AG04449 (cell line): ENCODE measurements around the gene MEX3A.
A peak's percentile ranks its signal among the peaks of the same experiment; 100 is the strongest.

Experiments used
- CTCF ChIA-PET: fragments of 350-600 bp; formaldehyde crosslinking; extraction: SDS; loops from one replicate; lab custom pipeline; 2021; ENCODE audit warnings: antibody characterized with exemption; lab: Yijun Ruan, JAX
- POLR2A ChIA-PET: fragments of 400-600, 350-600 bp; formaldehyde crosslinking; extraction: SDS; loops from one replicate; lab custom pipeline; 2020; ENCODE audit warnings: antibody characterized with exemption, inconsistent platforms; lab: Yijun Ruan, JAX
- DNase-seq: peaks from one replicate; pipeline ENCODE4 v3.0.0-alpha.2; 2010; ENCODE audit warnings: low read depth, low spot score
- H3K4me3 ChIP-seq: 2 replicates; pipeline ENCODE4 v1.5.1; 2011; ENCODE audit warnings: low read depth, mild to moderate bottlenecking, control low read depth, low read length
- CTCF ChIP-seq: IDR thresholded peaks from one replicate; pipeline ENCODE4 v1.5.1; 2011; ENCODE audit warnings: mild to moderate bottlenecking, moderate library complexity, low read length, control low read depth, inconsistent platforms; ENCODE audit not compliant: insufficient read depth; ENCODE audit errors: missing control alignments

The MEX3A gene

GRCh38 chr1:156114919-156115513 lies 32.8 kb upstream of the MEX3A start:
- CTCF ChIA-PET: interaction anchor here (0.8 to 46.3 kb wide), 5 partner anchors 9 to 165 kb away, joined by 3 to 1837 read pairs (median 8); partner anchors contain the start of gene MEX3A
- POLR2A ChIA-PET: interaction anchor here (1.2 to 9.7 kb wide), 5 partner anchors 9 to 18 kb away, joined by 5 to 216 read pairs (median 31); no protein-coding TSS in a partner anchor
- no peak for TF ChIP-seq CTCF
- no peak for DNase-seq
- H3K4me3 ChIP-seq: peak overlapping the region; percentile 100

- no peak for TF ChIP-seq CTCF
- ChIA-PET CTCF (interaction anchor here (0.5 to 46.3 kb wide), 5 partner anchors 9 to 60 kb away, joined by 3 to 1837 read pairs (median 8); partner anchors contain the start of gene MEX3A), POLR2A (interaction anchor here (1.2 to 9.7 kb wide), 5 partner anchors 8 to 17 kb away, joined by 5 to 216 read pairs (median 31); no protein-coding TSS in a partner anchor)
- peak; percentile 78 for DNase-seq
- H3K4me3 ChIP-seq: peak within 1 kb of the TSS; percentile 100
These were observed 32.0 kb upstream of the MEX3A start, which contains the start of gene LMNA for GRCh38 chr1:156114101-156114918. Gene LMNA (plus strand): TSS chr1:156114711. CDS start chr1:156114919, 208 bp downstream.

GRCh38 chr1:156113282-156113950 lies 31.2 kb upstream of the MEX3A start:
- DNase-seq: no peak
- no peak for TF ChIP-seq CTCF
- peak overlapping the region; percentile 100 for H3K4me3 ChIP-seq
- CTCF ChIA-PET: interaction anchor here (0.6 to 46.3 kb wide), 5 partner anchors 9 to 273 kb away, joined by 3 to 1837 read pairs (median 14); partner anchors contain the start of gene MEX3A
- POLR2A ChIA-PET: interaction anchor here (3.4 to 9.7 kb wide), 4 partner anchors 10 to 17 kb away, joined by 16 to 216 read pairs (median 46); no protein-coding TSS in a partner anchor

GRCh38 chr1:156112276-156113137 lies 30.2 kb upstream of the MEX3A start:
- ChIA-PET POLR2A (interaction anchor here (0.7 to 9.7 kb wide), 4 partner anchors 8 to 16 kb away, joined by 4 to 216 read pairs (median 46); no protein-coding TSS in a partner anchor), CTCF (interaction anchor here (0.6 to 46.3 kb wide), 4 partner anchors 10 to 274 kb away, joined by 3 to 1837 read pairs (median 92); partner anchors contain the start of gene MEX3A)
- H3K4me3 ChIP-seq: no peak overlapping the region
- DNase-seq: no peak
- no peak for TF ChIP-seq CTCF

- TF ChIP-seq CTCF: no peak
- ChIA-PET CTCF (interaction anchor here (0.6 to 46.3 kb wide), 7 partner anchors 9 to 208 kb away, joined by 3 to 1837 read pairs (median 3); partner anchors contain the start of gene MEX3A), POLR2A (interaction anchor here (9.7 kb wide), 1 partner anchor 17 kb away, joined by 216 read pairs; no protein-coding TSS in a partner anchor)
- no peak overlapping the region for H3K4me3 ChIP-seq
- no peak for DNase-seq
These were observed 29.2 kb upstream of the MEX3A start for GRCh38 chr1:156111355-156111962.
